OCI-LY3 (cell line): ENCODE measurements around the gene HYI.

Source experiments
- H2AFZ ChIP-seq: fragments of 200-600, 300-600 bp; shearing (Covaris generic); 2 replicates; pipeline ENCODE4 v1.6.0; 2014; ENCODE audit warnings: antibody characterized with exemption, low read depth, low read length
- H3K27ac ChIP-seq: fragments of 200-600, 300-600 bp; sonication (generic); 2 replicates; pipeline ENCODE4 v1.5.1; 2014; ENCODE audit warnings: mild to moderate bottlenecking, low read length, moderate library complexity, mixed read lengths
- H3K27me3 ChIP-seq: fragments of 200-600, 300-600 bp; sonication (generic); 2 replicates; pipeline ENCODE4 v1.6.1; 2014; ENCODE audit warnings: low read depth, low read length, mixed read lengths
- H3K36me3 ChIP-seq: fragments of 200-600, 300-600 bp; sonication (generic); replicated peaks from 2 replicates; pipeline ENCODE3; 2014; ENCODE audit warnings: low read depth, low read length, mixed read lengths
- H3K4me1 ChIP-seq: fragments of 300-600, 200-600 bp; sonication (generic); 2 replicates; pipeline ENCODE4 v1.6.1; 2014; ENCODE audit warnings: low read length, mixed read lengths
- H3K4me2 ChIP-seq: fragments of 200-600, 300-600 bp; sonication (generic); 2 replicates; pipeline ENCODE4 v1.6.1; 2014; ENCODE audit warnings: low read length, mixed read lengths
- H3K4me3 ChIP-seq: fragments of 300-600, 200-600 bp; sonication (generic); 2 replicates; pipeline ENCODE4 v1.5.1; 2014; ENCODE audit warnings: antibody characterized with exemption, mild to moderate bottlenecking, low read length, moderate library complexity
- H3K79me2 ChIP-seq: fragments of 300-600, 200-600 bp; shearing (Covaris generic); 2 replicates; pipeline ENCODE4 v1.6.1; 2014; ENCODE audit warnings: mild to moderate bottlenecking, low read length, mixed read lengths
- H3K9ac ChIP-seq: fragments of 300-600, 200-600 bp; shearing (Covaris generic); 2 replicates; pipeline ENCODE4 v1.6.0; 2014; ENCODE audit warnings: mild to moderate bottlenecking, low read length, moderate library complexity
- H3K9me3 ChIP-seq: fragments of 200-600, 300-600 bp; shearing (Covaris generic); 2 replicates; pipeline ENCODE4 v1.6.1; 2014; ENCODE audit warnings: low read length, mixed read lengths; ENCODE audit not compliant: insufficient read depth
- H4K20me1 ChIP-seq: fragments of 200-600, 300-600 bp; sonication (generic); 2 replicates; pipeline ENCODE4 v1.6.1; 2016; ENCODE audit warnings: low read length, mixed read lengths; ENCODE audit not compliant: insufficient read depth
- CTCF ChIP-seq: fragments of 200-600, 300-600 bp; sonication (generic); IDR thresholded peaks from 2 replicates; pipeline ENCODE4 v1.5.1; 2014; ENCODE audit warnings: antibody characterized with exemption, low read length, low read depth
- EZH2phosphoT487 ChIP-seq: fragments of 200-600 bp; shearing (Covaris generic); IDR thresholded peaks from 2 replicates; pipeline ENCODE4 v1.6.1; 2018; ENCODE audit warnings: antibody characterized with exemption, mixed run types, low read depth

The HYI gene

GRCh38 chr1:43425045-43425444, 28.7 kb downstream of the HYI start:
- H3K9ac ChIP-seq = no peak overlapping the region
- no peak overlapping the region for H3K4me2 ChIP-seq
- no peaks in the 10 kb centered on the region for H4K20me1 ChIP-seq
- H2AFZ ChIP-seq = no peak overlapping the region
- H3K9me3 ChIP-seq = no peaks in the 10 kb centered on the region
- TF ChIP-seq CTCF (no peak), EZH2phosphoT487 (no peak)
- no peaks in the 10 kb centered on the region for H3K79me2 ChIP-seq
- no peaks in the 10 kb centered on the region for H3K4me1 ChIP-seq
- H3K27ac ChIP-seq = no peak overlapping the region
- H3K27me3 ChIP-seq = no peaks in the 10 kb centered on the region
- no peak overlapping the region for H3K4me3 ChIP-seq
- H3K36me3 ChIP-seq = peaks cover 2% of the 10 kb centered on the region

- Histone ChIP-seq H2AFZ (no peak overlapping the region), H3K9me3 (no peaks in the 10 kb centered on the region), H3K79me2 (no peaks in the 10 kb centered on the region), H4K20me1 (no peaks in the 10 kb centered on the region), H3K27me3 (no peaks in the 10 kb centered on the region), H3K4me2 (no peak overlapping the region), H3K4me3 (no peak overlapping the region), H3K4me1 (no peaks in the 10 kb centered on the region), H3K27ac (no peak overlapping the region), H3K36me3 (peaks cover 3% of the 10 kb centered on the region), H3K9ac (no peak overlapping the region)
- TF ChIP-seq EZH2phosphoT487 = no peak
- TF ChIP-seq CTCF = no peak
These were observed 29.8 kb downstream of the HYI start for GRCh38 chr1:43423672-43424550.

GRCh38 chr1:43422995-43423671, 30.6 kb downstream of the HYI start:
- TF ChIP-seq EZH2phosphoT487 (no peak), CTCF (no peak)
- H3K79me2 ChIP-seq = no peaks in the 10 kb centered on the region
- H3K4me2 ChIP-seq = no peak overlapping the region
- H3K27me3 ChIP-seq = no peaks in the 10 kb centered on the region
- H3K27ac ChIP-seq = no peak overlapping the region
- no peak overlapping the region for H2AFZ ChIP-seq
- no peaks in the 10 kb centered on the region for H4K20me1 ChIP-seq
- H3K4me3 ChIP-seq = no peak overlapping the region
- no peak overlapping the region for H3K9ac ChIP-seq
- peaks cover 3% of the 10 kb centered on the region for H3K36me3 ChIP-seq
- no peaks in the 10 kb centered on the region for H3K4me1 ChIP-seq
- H3K9me3 ChIP-seq = no peaks in the 10 kb centered on the region

GRCh38 chr1:43421976-43422750, 31.6 kb downstream of the HYI start:
- H3K36me3 ChIP-seq = peaks cover 3% of the 10 kb centered on the region
- no peak overlapping the region for H3K4me3 ChIP-seq
- TF ChIP-seq EZH2phosphoT487 (no peak), CTCF (no peak)
- H3K27ac ChIP-seq = no peak overlapping the region
- H3K27me3 ChIP-seq = no peaks in the 10 kb centered on the region
- no peaks in the 10 kb centered on the region for H4K20me1 ChIP-seq
- no peaks in the 10 kb centered on the region for H3K79me2 ChIP-seq
- no peaks in the 10 kb centered on the region for H3K9me3 ChIP-seq
- H3K4me1 ChIP-seq = no peaks in the 10 kb centered on the region
- no peak overlapping the region for H2AFZ ChIP-seq
- H3K4me2 ChIP-seq = no peak overlapping the region
- no peak overlapping the region for H3K9ac ChIP-seq
